ENCODE data around the gene HOOK2. TPM values are rescaled to one million over a fixed set of nuclear protein-coding genes. Genes with fewer than 3 reads are reported as not detected.
A peak's percentile ranks its signal among the peaks of the same experiment; 100 is the strongest.

HOOK2 gene
- total RNA-seq, 1 experiment from 2014 or later: 74.2 TPM

- Mint-ChIP-seq H3K4me3 (ENCODE audit: unreplicated experiment) (no peak overlapping the region), H3K27ac (ENCODE audit: unreplicated experiment) (no peak overlapping the region), H3K4me1 (ENCODE audit: low read depth, unreplicated experiment) (peaks cover 13% of the 10 kb centered on the region), H3K36me3 (ENCODE audit: insufficient read depth, unreplicated experiment) (no peaks in the 10 kb centered on the region), H3K27me3 (ENCODE audit: insufficient read depth, unreplicated experiment) (no peaks in the 10 kb centered on the region), H3K9me3 (ENCODE audit: unreplicated experiment) (no peaks in the 10 kb centered on the region)
- intact Hi-C loops (cut with micrococcal nuclease; ENCODE audit: unreplicated experiment): no loop called here
- TF ChIP-seq CTCF (IDR thresholded peaks at IDR 0.05; ENCODE audit: insufficient read depth in 1 of 2, low read depth in 1 of 2, low read length in 1 of 2, severe bottlenecking in 1 of 2, unreplicated experiment in 1 of 2): no peak
- Histone ChIP-seq H3K36me3 (ENCODE audit: control insufficient read depth, insufficient read depth, low read length) (no peaks in the 10 kb centered on the region), H3K4me1 (peaks cover 44% of the 10 kb centered on the region), H3K27me3 (replicated peaks; ENCODE audit: control insufficient read depth, insufficient read depth, low read length) (no peaks in the 10 kb centered on the region), H3K4me3 (ENCODE audit: low read depth, low read length) (no peak overlapping the region), H3K9me3 (no peaks in the 10 kb centered on the region)
- BruUV-seq (replicated peaks): no TSS peak
- POLR2A ChIA-PET: no interaction called here
- CTCF ChIA-PET: no interaction called here
- DNase-seq: no peak
Measured at GRCh38 chr19:12784394-12784870, 9.1 kb upstream of the HOOK2 start.

GRCh38 chr19:12783849-12784393, 8.6 kb upstream of the HOOK2 start:
- Mint-ChIP-seq H3K27me3 (ENCODE audit: insufficient read depth, unreplicated experiment) (no peaks in the 10 kb centered on the region), H3K9me3 (ENCODE audit: unreplicated experiment) (no peaks in the 10 kb centered on the region), H3K4me1 (ENCODE audit: low read depth, unreplicated experiment) (peaks cover 14% of the 10 kb centered on the region), H3K36me3 (ENCODE audit: insufficient read depth, unreplicated experiment) (no peaks in the 10 kb centered on the region), H3K27ac (ENCODE audit: unreplicated experiment) (no peak overlapping the region), H3K4me3 (ENCODE audit: unreplicated experiment) (no peak overlapping the region)
- ChIA-PET POLR2A (no interaction called here), CTCF (no interaction called here)
- intact Hi-C loops (cut with micrococcal nuclease; ENCODE audit: unreplicated experiment): no loop called here
- H3K36me3 ChIP-seq (ENCODE audit: control insufficient read depth, insufficient read depth, low read length): no peaks in the 10 kb centered on the region
- peak overlapping the region; percentile 50 for H3K4me3 ChIP-seq (ENCODE audit: low read depth, low read length)
- DNase-seq: peak; percentile 67 to 85
- H3K9me3 ChIP-seq: no peaks in the 10 kb centered on the region
- H3K4me1 ChIP-seq: peaks cover 44% of the 10 kb centered on the region
- no TSS peak for BruUV-seq (replicated peaks)
- no peaks in the 10 kb centered on the region for H3K27me3 ChIP-seq (replicated peaks; ENCODE audit: control insufficient read depth, insufficient read depth, low read length)
- TF ChIP-seq CTCF (IDR thresholded peaks at IDR 0.05; ENCODE audit: insufficient read depth in 1 of 2, low read depth in 1 of 2, low read length in 1 of 2, severe bottlenecking in 1 of 2, unreplicated experiment in 1 of 2): no peak

- Histone ChIP-seq H3K4me3 (ENCODE audit: low read depth, low read length) (peak overlapping the region; percentile 50), H3K36me3 (ENCODE audit: control insufficient read depth, insufficient read depth, low read length) (no peaks in the 10 kb centered on the region), H3K9me3 (no peaks in the 10 kb centered on the region), H3K27me3 (replicated peaks; ENCODE audit: control insufficient read depth, insufficient read depth, low read length) (no peaks in the 10 kb centered on the region), H3K4me1 (peaks cover 40% of the 10 kb centered on the region)
- intact Hi-C loops (cut with micrococcal nuclease; ENCODE audit: unreplicated experiment): no loop called here
- Mint-ChIP-seq H3K4me1 (ENCODE audit: low read depth, unreplicated experiment) (peaks cover 8% of the 10 kb centered on the region), H3K9me3 (ENCODE audit: unreplicated experiment) (no peaks in the 10 kb centered on the region), H3K4me3 (ENCODE audit: unreplicated experiment) (no peak overlapping the region), H3K36me3 (ENCODE audit: insufficient read depth, unreplicated experiment) (peaks cover 2% of the 10 kb centered on the region), H3K27me3 (ENCODE audit: insufficient read depth, unreplicated experiment) (no peaks in the 10 kb centered on the region), H3K27ac (ENCODE audit: unreplicated experiment) (no peak overlapping the region)
- ChIA-PET CTCF (interaction anchor here (0.8 kb wide), 1 partner anchor 10 kb away, joined by 4 read pairs; no protein-coding TSS in a partner anchor), POLR2A (interaction anchor here (1.3 kb wide), 1 partner anchor 9 kb away, joined by 36 read pairs; the partner anchor contains the start of gene JUNB)
- TF ChIP-seq CTCF (IDR thresholded peaks at IDR 0.05; ENCODE audit: insufficient read depth in 1 of 2, low read depth in 1 of 2, low read length in 1 of 2, severe bottlenecking in 1 of 2, unreplicated experiment in 1 of 2): no peak
- BruUV-seq (replicated peaks): TSS peak; percentile 28
- DNase-seq: no peak
Measured at GRCh38 chr19:12783291-12783848, 8.0 kb upstream of the HOOK2 start.

Data from Caco-2 (cell line).